ENCODE data around the gene FBH1.

The FBH1 gene

GRCh38 chr10:5892007-5892406, 2.0 kb downstream of the FBH1 start:
- Mint-ChIP-seq H3K27ac (no peak overlapping the region), H3K4me3 (peak overlapping the region; percentile 37), H3K36me3 (peaks cover 11% of the 10 kb centered on the region), H3K9me3 (no peaks in the 10 kb centered on the region), H3K4me1 (peaks cover 77% of the 10 kb centered on the region), H3K27me3 (no peaks in the 10 kb centered on the region)

GRCh38 chr10:5893321-5893720, 3.3 kb downstream of the FBH1 start:
- Mint-ChIP-seq H3K4me1 (peaks cover 78% of the 10 kb centered on the region), H3K4me3 (no peak overlapping the region), H3K36me3 (peaks cover 11% of the 10 kb centered on the region)

GRCh38 chr10:5894403-5894802, 4.4 kb downstream of the FBH1 start:
- Mint-ChIP-seq H3K4me3 (peak overlapping the region; percentile 26), H3K27ac (peak overlapping the region; percentile 69), H3K4me1 (peaks cover 77% of the 10 kb centered on the region)

More at GRCh38 chr10:5893321-5893720, 3.3 kb downstream of the FBH1 start:
- peaks cover 7% of the 10 kb centered on the region for H3K9me3 Mint-ChIP-seq
- peak overlapping the region; percentile 1 for H3K27ac Mint-ChIP-seq
- no peaks in the 10 kb centered on the region for H3K27me3 Mint-ChIP-seq

GRCh38 chr10:5894873-5895272, 4.8 kb downstream of the FBH1 start:
- no peak overlapping the region for H3K27ac Mint-ChIP-seq
- no peaks in the 10 kb centered on the region for H3K27me3 Mint-ChIP-seq
- H3K4me3 Mint-ChIP-seq, result peak overlapping the region; percentile 8
- peaks cover 78% of the 10 kb centered on the region for H3K4me1 Mint-ChIP-seq
- peaks cover 7% of the 10 kb centered on the region for H3K9me3 Mint-ChIP-seq
- H3K36me3 Mint-ChIP-seq, result peaks cover 12% of the 10 kb centered on the region

More at GRCh38 chr10:5894403-5894802, 4.4 kb downstream of the FBH1 start:
- H3K27me3 Mint-ChIP-seq, result no peaks in the 10 kb centered on the region
- peaks cover 7% of the 10 kb centered on the region for H3K9me3 Mint-ChIP-seq
- peaks cover 12% of the 10 kb centered on the region for H3K36me3 Mint-ChIP-seq

GRCh38 chr10:5895365-5895764, 5.3 kb downstream of the FBH1 start:
- no peaks in the 10 kb centered on the region for H3K27me3 Mint-ChIP-seq

GRCh38 chr10:5895804-5896203, 5.8 kb downstream of the FBH1 start:
- Mint-ChIP-seq H3K27ac (peak overlapping the region; percentile 93), H3K27me3 (no peaks in the 10 kb centered on the region), H3K36me3 (peaks cover 12% of the 10 kb centered on the region), H3K9me3 (peaks cover 7% of the 10 kb centered on the region), H3K4me1 (peaks cover 75% of the 10 kb centered on the region), H3K4me3 (peak overlapping the region; percentile 63)

More at GRCh38 chr10:5895365-5895764, 5.3 kb downstream of the FBH1 start:
- peak overlapping the region; percentile 63 for H3K4me3 Mint-ChIP-seq
- peaks cover 78% of the 10 kb centered on the region for H3K4me1 Mint-ChIP-seq
- H3K9me3 Mint-ChIP-seq, result peaks cover 7% of the 10 kb centered on the region
- H3K36me3 Mint-ChIP-seq, result peaks cover 12% of the 10 kb centered on the region
- H3K27ac Mint-ChIP-seq, result peak overlapping the region; percentile 57

GRCh38 chr10:5896208-5897052, 6.4 kb downstream of the FBH1 start:
- Mint-ChIP-seq H3K27ac (peak overlapping the region; percentile 93), H3K4me3 (peak overlapping the region; percentile 63), H3K27me3 (no peaks in the 10 kb centered on the region), H3K36me3 (peaks cover 12% of the 10 kb centered on the region), H3K9me3 (peaks cover 7% of the 10 kb centered on the region), H3K4me1 (peaks cover 69% of the 10 kb centered on the region)

GRCh38 chr10:5897053-5897340, 7.0 kb downstream of the FBH1 start:
- no peak overlapping the region for H3K4me3 Mint-ChIP-seq
- H3K27ac Mint-ChIP-seq, result no peak overlapping the region

GRCh38 chr10:5897504-5897903, 7.5 kb downstream of the FBH1 start:
- Mint-ChIP-seq H3K27me3 (no peaks in the 10 kb centered on the region), H3K27ac (no peak overlapping the region), H3K9me3 (peaks cover 7% of the 10 kb centered on the region), H3K4me1 (peaks cover 60% of the 10 kb centered on the region), H3K36me3 (peaks cover 12% of the 10 kb centered on the region), H3K4me3 (no peak overlapping the region)

More at GRCh38 chr10:5897053-5897340, 7.0 kb downstream of the FBH1 start:
- Mint-ChIP-seq H3K4me1 (peaks cover 65% of the 10 kb centered on the region), H3K36me3 (peaks cover 12% of the 10 kb centered on the region), H3K9me3 (peaks cover 7% of the 10 kb centered on the region), H3K27me3 (no peaks in the 10 kb centered on the region)

GRCh38 chr10:5898163-5898562, 8.1 kb downstream of the FBH1 start:
- Mint-ChIP-seq H3K4me3 (no peak overlapping the region), H3K9me3 (peaks cover 7% of the 10 kb centered on the region), H3K4me1 (peaks cover 55% of the 10 kb centered on the region), H3K36me3 (peaks cover 12% of the 10 kb centered on the region), H3K27ac (no peak overlapping the region), H3K27me3 (no peaks in the 10 kb centered on the region)

- H3K9me3 Mint-ChIP-seq, result peaks cover 7% of the 10 kb centered on the region
- H3K27ac Mint-ChIP-seq, result no peak overlapping the region
- no peak overlapping the region for H3K4me3 Mint-ChIP-seq
- H3K36me3 Mint-ChIP-seq, result peaks cover 13% of the 10 kb centered on the region
- H3K4me1 Mint-ChIP-seq, result peaks cover 45% of the 10 kb centered on the region
- H3K27me3 Mint-ChIP-seq, result no peaks in the 10 kb centered on the region
These were observed 10.2 kb downstream of the FBH1 start for GRCh38 chr10:5900247-5900646.

GRCh38 chr10:5902511-5903274, 12.7 kb downstream of the FBH1 start:
- no peak overlapping the region for H3K27ac Mint-ChIP-seq
- peaks cover 7% of the 10 kb centered on the region for H3K36me3 Mint-ChIP-seq
- no peaks in the 10 kb centered on the region for H3K27me3 Mint-ChIP-seq
- peaks cover 3% of the 10 kb centered on the region for H3K9me3 Mint-ChIP-seq
- H3K4me1 Mint-ChIP-seq, result peaks cover 28% of the 10 kb centered on the region
- H3K4me3 Mint-ChIP-seq, result no peak overlapping the region

- Mint-ChIP-seq H3K4me3 (no peak overlapping the region), H3K27ac (no peak overlapping the region)
These were observed 13.5 kb downstream of the FBH1 start for GRCh38 chr10:5903563-5903962.

GRCh38 chr10:5904227-5904626, 14.2 kb downstream of the FBH1 start:
- Mint-ChIP-seq H3K27ac (no peak overlapping the region), H3K4me1 (peaks cover 26% of the 10 kb centered on the region), H3K27me3 (no peaks in the 10 kb centered on the region), H3K9me3 (no peaks in the 10 kb centered on the region), H3K4me3 (no peak overlapping the region), H3K36me3 (peaks cover 11% of the 10 kb centered on the region)

More at GRCh38 chr10:5903563-5903962, 13.5 kb downstream of the FBH1 start:
- Mint-ChIP-seq H3K27me3 (no peaks in the 10 kb centered on the region), H3K36me3 (peaks cover 10% of the 10 kb centered on the region), H3K9me3 (no peaks in the 10 kb centered on the region), H3K4me1 (peaks cover 29% of the 10 kb centered on the region)

GRCh38 chr10:5905854-5906507, 15.9 kb downstream of the FBH1 start:
- H3K27ac Mint-ChIP-seq, result no peak overlapping the region
- peaks cover 24% of the 10 kb centered on the region for H3K4me1 Mint-ChIP-seq
- H3K9me3 Mint-ChIP-seq, result no peaks in the 10 kb centered on the region
- H3K36me3 Mint-ChIP-seq, result peaks cover 13% of the 10 kb centered on the region
- no peaks in the 10 kb centered on the region for H3K27me3 Mint-ChIP-seq
- H3K4me3 Mint-ChIP-seq, result no peak overlapping the region
